Neutrophil (primary cell): ENCODE data around the gene CHCHD4.
A peak's percentile ranks its signal among the peaks of the same experiment; 100 is the strongest.

Source experiments
- H3K27ac ChIP-seq: fragments of 200-600 bp; sonication (generic); 2 replicates; pipeline ENCODE4 v1.5.1; 2016; ENCODE audit warnings: mild to moderate bottlenecking, moderate library complexity
- H3K27me3 ChIP-seq: fragments of 200-600 bp; sonication (generic); 2 replicates; pipeline ENCODE4 v1.6.0; 2016; ENCODE audit warnings: mild to moderate bottlenecking
- H3K36me3 ChIP-seq: fragments of 200-600 bp; sonication (generic); 2 replicates; pipeline ENCODE4 v1.5.1; 2017
- H3K4me1 ChIP-seq, 2 experiments: fragments of 200-600 bp in 1 of 2; sonication (generic) in 1 of 2; 1 replicate in 1 of 2; 2 replicates in 1 of 2; pipeline versions ENCODE4 v1.5.1 to v1.6.1; 2013 to 2016; ENCODE audit warnings: low read depth in 1 of 2, low read length in 1 of 2, mild to moderate bottlenecking in 1 of 2, moderate library complexity in 1 of 2; ENCODE audit not compliant: control insufficient read depth in 1 of 2, insufficient read depth in 1 of 2
- H3K4me3 ChIP-seq, 2 experiments: fragments of 200-600 bp in 1 of 2; sonication (generic) in 1 of 2; 1 replicate in 1 of 2; 2 replicates in 1 of 2; pipeline ENCODE4 v1.5.1; 2013 to 2016; ENCODE audit warnings: low read depth in 1 of 2, low read length in 1 of 2, mild to moderate bottlenecking in 1 of 2, moderate library complexity in 1 of 2
- H3K9me3 ChIP-seq: fragments of 200-600 bp; sonication (generic); 2 replicates; pipeline ENCODE4 v1.5.1; 2016
- CTCF ChIP-seq: fragments of 200-600 bp; sonication (generic); IDR thresholded peaks from 2 replicates; pipeline ENCODE4 v1.5.1; 2016; ENCODE audit warnings: antibody characterized with exemption

The CHCHD4 gene

GRCh38 chr3:14124615-14125192 lies at the start of gene CHCHD4, which contains the start of gene TMEM43:
Gene CHCHD4 (minus strand): TSS chr3:14124870. CDS start chr3:14124676, 194 bp downstream.
Gene TMEM43 (plus strand): TSS chr3:14125052. CDS start chr3:14125194, 142 bp downstream.
- H3K4me3 ChIP-seq = peak within 1 kb of the TSS; percentile 96 to 97
- H3K27ac ChIP-seq = peak within 1 kb of the TSS; percentile 85
- H3K36me3 ChIP-seq = peaks cover 26% of the 10 kb centered on the region
- peak; percentile 56 for TF ChIP-seq CTCF
- no peaks in the 10 kb centered on the region for H3K27me3 ChIP-seq
- H3K4me1 ChIP-seq = peaks cover 28 to 31% of the 10 kb centered on the region in 2 experiments
- H3K9me3 ChIP-seq = no peaks in the 10 kb centered on the region

GRCh38 chr3:14172496-14172895 lies 47.8 kb upstream of the CHCHD4 start:
- Histone ChIP-seq H3K4me3 (no peak overlapping the region), H3K27me3 (no peaks in the 10 kb centered on the region), H3K27ac (no peak overlapping the region), H3K9me3 (no peaks in the 10 kb centered on the region), H3K36me3 (peaks cover 52% of the 10 kb centered on the region), H3K4me1 (peaks cover 4% of the 10 kb centered on the region in 2 experiments)
- TF ChIP-seq CTCF = no peak

GRCh38 chr3:14170531-14171159 lies 46.0 kb upstream of the CHCHD4 start:
- no peaks in the 10 kb centered on the region for H3K9me3 ChIP-seq
- peaks cover 70% of the 10 kb centered on the region for H3K36me3 ChIP-seq
- H3K4me1 ChIP-seq = no peaks in the 10 kb centered on the region
- H3K27me3 ChIP-seq = no peaks in the 10 kb centered on the region
- no peak overlapping the region for H3K27ac ChIP-seq
- no peak overlapping the region for H3K4me3 ChIP-seq
- no peak for TF ChIP-seq CTCF

GRCh38 chr3:14169871-14170270 lies 45.2 kb upstream of the CHCHD4 start:
- Histone ChIP-seq H3K27me3 (no peaks in the 10 kb centered on the region), H3K27ac (no peak overlapping the region), H3K9me3 (no peaks in the 10 kb centered on the region), H3K36me3 (peaks cover 78% of the 10 kb centered on the region), H3K4me1 (no peaks in the 10 kb centered on the region), H3K4me3 (no peak overlapping the region)
- TF ChIP-seq CTCF = no peak

GRCh38 chr3:14169435-14169834 lies 44.8 kb upstream of the CHCHD4 start:
- H3K4me3 ChIP-seq = no peak overlapping the region
- H3K4me1 ChIP-seq = no peaks in the 10 kb centered on the region
- no peaks in the 10 kb centered on the region for H3K9me3 ChIP-seq
- H3K36me3 ChIP-seq = peaks cover 82% of the 10 kb centered on the region
- TF ChIP-seq CTCF = no peak
- H3K27ac ChIP-seq = no peak overlapping the region
- no peaks in the 10 kb centered on the region for H3K27me3 ChIP-seq
